ENCODE data around the gene PAXIP1.

The PAXIP1 gene

GRCh38 chr7:154914308-154914995, 88.5 kb downstream of the PAXIP1 start:
- H3K4me1 Mint-ChIP-seq, result peaks cover 6% of the 10 kb centered on the region
- peak overlapping the region; percentile 38 for H3K4me3 Mint-ChIP-seq
- H3K36me3 Mint-ChIP-seq, result no peaks in the 10 kb centered on the region
- H3K27ac Mint-ChIP-seq, result peak overlapping the region; percentile 57
- H3K27me3 Mint-ChIP-seq, result peaks cover 57% of the 10 kb centered on the region
- peaks cover 3% of the 10 kb centered on the region for H3K9me3 Mint-ChIP-seq
- ATAC-seq, result no peak

GRCh38 chr7:154913638-154914307, 89.2 kb downstream of the PAXIP1 start:
- Mint-ChIP-seq H3K9me3 (peaks cover 3% of the 10 kb centered on the region), H3K4me3 (peak overlapping the region; percentile 79), H3K27me3 (peaks cover 63% of the 10 kb centered on the region), H3K4me1 (peaks cover 6% of the 10 kb centered on the region), H3K27ac (peak overlapping the region; percentile 57), H3K36me3 (no peaks in the 10 kb centered on the region)
- ATAC-seq, result peak; percentile 89

DNA sequence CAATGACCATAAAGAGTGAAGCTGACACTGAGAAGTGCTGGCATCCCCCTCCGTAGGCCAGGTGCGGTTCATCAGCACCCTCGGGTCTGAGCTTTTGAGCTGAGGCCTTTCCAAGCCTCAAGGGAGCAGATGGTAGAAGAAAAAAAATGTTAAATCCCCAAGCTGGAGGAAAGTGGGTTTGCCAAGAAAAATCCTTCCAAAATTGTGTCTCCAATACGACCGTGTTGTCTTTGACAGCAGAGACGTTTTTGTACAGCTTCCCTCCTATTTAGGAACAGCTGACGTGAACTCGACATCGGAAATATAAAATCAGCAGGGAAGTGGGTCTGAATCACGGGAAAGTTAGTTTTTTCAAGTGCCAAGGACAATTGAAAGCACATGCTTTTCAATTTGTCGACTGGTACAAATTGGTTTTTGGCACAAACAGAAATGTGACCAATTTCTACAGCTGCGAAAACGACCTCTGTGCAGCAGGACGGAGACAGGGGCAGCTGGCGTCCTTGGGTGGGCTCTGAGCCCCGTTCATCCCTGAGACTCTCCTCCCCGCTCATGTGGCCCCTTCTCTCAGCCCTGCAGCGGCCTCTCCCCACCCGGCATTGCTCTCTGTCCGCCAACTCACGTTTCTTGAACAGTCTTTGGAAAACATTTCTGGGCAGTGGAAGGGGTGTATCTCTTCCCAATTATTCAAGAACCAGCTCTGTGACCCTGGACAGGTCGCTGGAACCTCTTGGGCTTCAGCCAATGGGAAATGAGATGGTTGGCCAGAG, 89.9 kb downstream of the PAXIP1 start:
- peaks cover 6% of the 10 kb centered on the region for H3K4me1 Mint-ChIP-seq
- H3K4me3 Mint-ChIP-seq, result no peak overlapping the region
- H3K9me3 Mint-ChIP-seq, result peaks cover 3% of the 10 kb centered on the region
- ATAC-seq, result no peak
- no peak overlapping the region for H3K27ac Mint-ChIP-seq
- peaks cover 63% of the 10 kb centered on the region for H3K27me3 Mint-ChIP-seq
- no peaks in the 10 kb centered on the region for H3K36me3 Mint-ChIP-seq

DNA sequence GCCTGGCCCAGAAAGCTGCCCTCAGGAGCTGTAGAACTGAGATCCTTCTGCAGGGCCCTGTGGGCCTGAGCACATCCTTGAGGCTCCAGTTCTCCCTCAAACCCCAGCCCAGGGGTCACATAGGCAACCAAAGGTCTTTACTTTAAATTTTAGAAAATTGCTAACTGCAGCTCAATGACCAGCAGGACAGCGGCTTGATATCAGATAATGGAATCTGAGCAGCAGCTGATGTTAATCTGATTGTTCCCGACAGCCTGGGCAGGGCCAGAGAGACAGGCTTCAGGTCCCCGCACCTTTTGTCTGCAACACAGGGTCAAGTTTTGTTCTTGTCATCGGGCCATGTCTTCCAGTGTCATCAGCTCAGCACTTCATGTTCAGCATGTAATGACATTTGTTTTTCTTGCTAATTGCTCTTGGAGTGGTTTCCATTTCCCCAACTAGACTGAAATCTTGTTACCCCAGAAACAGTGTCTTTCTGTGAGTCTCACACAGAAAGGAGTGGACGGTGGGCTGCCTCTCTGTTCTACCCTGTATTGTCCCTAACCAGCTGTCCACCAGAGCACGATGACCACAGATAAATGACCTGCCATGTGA, 91.0 kb downstream of the PAXIP1 start:
- peaks cover 60% of the 10 kb centered on the region for H3K27me3 Mint-ChIP-seq
- ATAC-seq, result no peak
- peaks cover 3% of the 10 kb centered on the region for H3K9me3 Mint-ChIP-seq
- no peak overlapping the region for H3K4me3 Mint-ChIP-seq
- no peak overlapping the region for H3K27ac Mint-ChIP-seq
- H3K4me1 Mint-ChIP-seq, result peaks cover 6% of the 10 kb centered on the region
- H3K36me3 Mint-ChIP-seq, result no peaks in the 10 kb centered on the region

DNA sequence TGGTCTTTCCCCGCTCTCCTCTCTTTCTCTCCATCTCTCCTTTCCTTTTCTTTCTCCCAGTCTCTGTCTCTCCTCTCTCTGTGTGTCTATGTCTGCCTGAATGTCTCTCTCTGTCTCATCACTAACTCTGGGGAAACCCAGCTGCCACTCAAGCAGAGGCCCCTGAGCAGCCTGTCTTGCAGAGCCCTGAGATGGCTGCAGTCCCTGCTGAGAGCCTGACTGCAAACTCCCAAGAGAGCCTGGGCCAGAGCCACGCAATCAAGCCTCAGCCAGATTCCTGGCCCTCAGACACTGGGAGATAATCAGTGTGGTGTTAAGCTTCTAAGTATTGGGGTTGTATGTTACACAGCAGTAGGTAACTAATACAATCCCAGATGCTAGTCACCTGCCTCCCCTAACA, 91.5 kb downstream of the PAXIP1 start:
- ATAC-seq, result no peak
- Mint-ChIP-seq H3K4me1 (peaks cover 6% of the 10 kb centered on the region), H3K36me3 (no peaks in the 10 kb centered on the region)

DNA sequence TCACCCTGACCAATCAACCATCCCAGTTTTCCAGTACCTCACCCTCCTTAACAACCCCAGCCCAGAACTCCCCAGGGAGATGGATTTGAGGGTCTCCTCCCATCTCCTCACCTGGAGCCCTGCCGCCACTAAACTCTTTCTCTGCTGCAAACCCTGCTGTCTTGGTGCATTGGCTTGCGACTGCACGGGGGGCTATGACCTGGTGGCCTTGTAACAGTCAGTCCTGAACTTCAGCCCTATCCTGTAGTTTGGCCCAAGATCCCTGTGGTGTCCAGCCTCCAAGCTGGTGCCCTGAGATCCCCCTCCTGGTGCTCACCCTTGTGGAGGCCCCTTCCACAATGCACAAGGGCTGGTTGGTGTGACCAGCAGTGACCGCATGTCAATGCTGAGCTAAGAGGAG, 91.9 kb downstream of the PAXIP1 start:
- Mint-ChIP-seq H3K27me3 (peaks cover 51% of the 10 kb centered on the region), H3K4me3 (no peak overlapping the region), H3K4me1 (peaks cover 6% of the 10 kb centered on the region), H3K36me3 (no peaks in the 10 kb centered on the region), H3K9me3 (peaks cover 3% of the 10 kb centered on the region), H3K27ac (no peak overlapping the region)
- no peak for ATAC-seq

More for the DNA sequence above, 91.5 kb downstream of the PAXIP1 start:
- Mint-ChIP-seq H3K27me3 (peaks cover 55% of the 10 kb centered on the region), H3K9me3 (peaks cover 3% of the 10 kb centered on the region), H3K4me3 (no peak overlapping the region), H3K27ac (no peak overlapping the region)

- Mint-ChIP-seq H3K27ac (no peak overlapping the region), H3K36me3 (no peaks in the 10 kb centered on the region), H3K4me1 (peaks cover 6% of the 10 kb centered on the region), H3K9me3 (peaks cover 3% of the 10 kb centered on the region), H3K4me3 (no peak overlapping the region), H3K27me3 (peaks cover 42% of the 10 kb centered on the region)
- ATAC-seq, result no peak
Measured at GRCh38 chr7:154910125-154910524, 92.8 kb downstream of the PAXIP1 start.

DNA sequence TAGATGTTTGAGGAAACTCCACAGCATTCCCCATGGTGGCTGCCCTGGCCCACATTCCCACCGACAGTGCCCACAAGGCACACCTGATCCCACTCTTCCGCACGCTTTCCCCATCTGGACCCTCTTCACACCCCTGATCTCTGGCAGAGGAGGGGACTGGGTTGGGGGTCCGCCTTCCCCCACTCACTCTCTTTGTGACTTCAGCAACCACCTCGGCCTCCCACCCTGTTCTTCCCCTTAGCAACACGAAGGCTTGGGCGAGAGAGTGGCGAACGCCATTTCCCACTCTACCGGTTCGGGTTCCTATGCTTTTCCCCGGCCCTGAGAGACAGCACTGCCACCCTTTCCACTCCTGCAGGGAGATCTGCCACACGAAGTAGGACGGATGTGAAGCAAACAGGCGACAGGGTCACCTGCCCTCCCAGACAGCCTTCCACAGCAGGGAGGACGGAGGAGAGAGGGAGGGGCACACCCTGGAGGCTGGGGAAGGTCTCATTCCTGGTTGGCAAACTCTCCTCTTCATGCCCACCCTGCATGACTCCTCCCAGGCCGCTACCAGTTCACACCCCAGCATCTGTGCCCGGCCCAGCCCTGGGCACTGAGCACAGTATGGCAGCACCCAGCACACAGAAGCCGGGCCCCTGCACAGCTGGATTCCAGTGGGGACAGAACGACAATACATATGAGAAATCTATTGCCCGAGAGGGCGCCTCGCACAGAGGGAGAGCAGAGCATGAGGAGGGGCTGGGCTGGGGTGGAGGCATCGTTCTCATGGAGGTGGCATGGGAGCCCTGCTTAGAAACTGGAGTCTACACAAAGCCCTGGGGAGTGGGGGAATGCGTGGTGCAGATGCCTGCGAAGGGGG, 93.5 kb downstream of the PAXIP1 start:
- no peak overlapping the region for H3K4me3 Mint-ChIP-seq
- no peak for ATAC-seq
- no peaks in the 10 kb centered on the region for H3K36me3 Mint-ChIP-seq
- H3K4me1 Mint-ChIP-seq, result peaks cover 6% of the 10 kb centered on the region
- H3K27ac Mint-ChIP-seq, result no peak overlapping the region
- H3K27me3 Mint-ChIP-seq, result peaks cover 36% of the 10 kb centered on the region
- peaks cover 3% of the 10 kb centered on the region for H3K9me3 Mint-ChIP-seq

DNA sequence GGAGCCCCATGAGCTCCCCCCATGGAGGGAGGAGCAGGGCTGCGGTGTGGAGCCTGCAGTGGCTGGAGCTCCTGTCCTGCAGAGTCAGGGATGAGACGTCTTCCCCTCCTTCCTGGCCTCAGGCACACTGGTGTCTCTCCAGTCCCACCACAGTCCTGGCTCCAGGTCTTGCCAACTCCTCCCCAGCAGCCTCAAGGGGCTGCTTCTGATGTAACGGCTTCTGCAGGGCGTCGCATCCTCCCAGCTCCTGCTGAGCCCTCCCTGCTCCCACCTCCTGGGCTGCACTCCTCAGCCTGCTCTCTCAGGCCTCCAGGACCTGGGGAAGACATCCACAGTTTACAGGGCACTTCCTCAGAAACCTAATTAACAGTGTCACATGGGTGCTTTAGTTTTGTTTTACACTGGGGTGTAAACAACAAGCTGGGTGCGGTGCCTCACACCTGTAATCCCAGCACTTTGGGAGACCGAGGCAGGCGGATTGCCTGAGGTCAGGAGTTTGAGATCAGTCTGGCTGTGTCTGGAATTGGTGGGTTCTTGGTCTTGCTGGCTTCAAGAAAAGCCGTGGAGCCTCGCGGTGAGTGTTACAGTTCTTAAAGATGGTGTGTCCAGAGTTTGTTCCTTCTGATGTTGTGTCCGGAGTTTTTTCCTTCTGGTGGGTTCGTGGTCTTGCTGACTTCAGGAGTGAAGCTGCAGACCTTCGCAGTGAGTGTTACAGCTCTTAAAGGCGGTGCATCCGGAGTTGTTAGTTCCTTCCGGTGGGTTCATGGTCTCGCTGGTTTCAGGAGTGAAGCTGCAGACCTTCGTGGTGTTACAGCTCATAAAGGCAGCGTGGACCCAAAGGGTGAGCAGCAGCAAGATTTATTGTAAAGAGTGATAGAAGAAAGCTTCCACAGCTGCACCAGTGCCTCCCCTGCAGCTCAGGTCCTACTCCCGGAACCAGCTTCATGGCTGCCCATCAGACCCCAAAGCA, 95.0 kb downstream of the PAXIP1 start:
- no peak for ATAC-seq
- H3K4me3 Mint-ChIP-seq, result no peak overlapping the region
- no peaks in the 10 kb centered on the region for H3K4me1 Mint-ChIP-seq
- peaks cover 3% of the 10 kb centered on the region for H3K9me3 Mint-ChIP-seq
- no peak overlapping the region for H3K27ac Mint-ChIP-seq
- H3K36me3 Mint-ChIP-seq, result no peaks in the 10 kb centered on the region
- H3K27me3 Mint-ChIP-seq, result peaks cover 25% of the 10 kb centered on the region

DNA sequence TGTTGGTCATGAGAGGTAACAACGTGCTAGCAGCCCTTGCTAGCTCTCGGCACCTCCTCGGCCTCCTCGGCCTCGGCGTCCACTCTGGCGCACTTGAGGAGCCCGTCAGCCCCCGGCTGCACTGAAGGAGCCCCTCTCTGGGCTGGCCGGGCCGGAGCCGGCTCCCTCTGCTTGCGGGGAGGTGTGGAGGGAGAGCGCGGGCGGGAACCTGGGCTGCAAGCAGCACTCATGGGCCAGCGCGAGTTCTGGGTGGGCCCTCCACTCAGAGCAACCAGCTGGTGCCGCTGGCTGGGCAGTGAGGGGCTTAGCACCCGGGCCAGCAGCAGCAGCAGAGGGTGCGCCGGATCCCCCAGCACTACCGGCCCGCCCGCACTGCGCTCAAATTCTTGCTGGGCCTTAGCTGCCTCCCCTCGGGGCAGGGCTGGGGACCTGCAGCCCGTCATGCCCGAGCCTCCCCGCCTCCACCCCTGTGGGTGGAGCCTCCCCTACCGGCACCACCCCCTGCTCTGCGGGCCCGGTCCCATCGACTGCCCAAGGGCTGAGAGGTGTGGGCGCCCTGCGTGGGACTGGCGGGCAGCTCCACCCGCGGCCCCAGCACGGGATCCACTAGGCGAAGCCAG, 96.1 kb downstream of the PAXIP1 start:
- Mint-ChIP-seq H3K36me3 (no peaks in the 10 kb centered on the region), H3K27me3 (peaks cover 25% of the 10 kb centered on the region), H3K27ac (no peak overlapping the region), H3K4me3 (no peak overlapping the region), H3K4me1 (no peaks in the 10 kb centered on the region), H3K9me3 (peaks cover 3% of the 10 kb centered on the region)
- ATAC-seq, result peak; percentile 34

GRCh38 chr7:154906201-154906600, 96.7 kb downstream of the PAXIP1 start:
- no peaks in the 10 kb centered on the region for H3K36me3 Mint-ChIP-seq
- ATAC-seq, result no peak
- no peaks in the 10 kb centered on the region for H3K4me1 Mint-ChIP-seq
- peaks cover 20% of the 10 kb centered on the region for H3K27me3 Mint-ChIP-seq
- H3K27ac Mint-ChIP-seq, result no peak overlapping the region
- no peak overlapping the region for H3K4me3 Mint-ChIP-seq
- H3K9me3 Mint-ChIP-seq, result peaks cover under 1% of the 10 kb centered on the region

GRCh38 chr7:154905615-154906014, 97.3 kb downstream of the PAXIP1 start:
- Mint-ChIP-seq H3K27me3 (peaks cover 14% of the 10 kb centered on the region), H3K27ac (no peak overlapping the region)

GRCh38 chr7:154905146-154905545, 97.8 kb downstream of the PAXIP1 start:
- H3K4me1 Mint-ChIP-seq, result no peaks in the 10 kb centered on the region
- H3K9me3 Mint-ChIP-seq, result no peaks in the 10 kb centered on the region
- peaks cover 13% of the 10 kb centered on the region for H3K27me3 Mint-ChIP-seq
- no peaks in the 10 kb centered on the region for H3K36me3 Mint-ChIP-seq
- H3K4me3 Mint-ChIP-seq, result no peak overlapping the region
- ATAC-seq, result no peak
- no peak overlapping the region for H3K27ac Mint-ChIP-seq

More at GRCh38 chr7:154905615-154906014, 97.3 kb downstream of the PAXIP1 start:
- no peak for ATAC-seq
- Mint-ChIP-seq H3K9me3 (no peaks in the 10 kb centered on the region), H3K4me1 (no peaks in the 10 kb centered on the region), H3K4me3 (no peak overlapping the region), H3K36me3 (no peaks in the 10 kb centered on the region)
